ENCODE results near the gene RSPH10B2. TPM values are rescaled to one million over a fixed set of nuclear protein-coding genes. Genes with fewer than 3 reads are reported as not detected.
"Not testable (repeated sequence)": the region's sequence is repeated elsewhere in the genome, so short reads cannot be mapped to it uniquely, and the experiment has no call there.

RSPH10B2 gene
- polyA plus RNA-seq, 12 donors = 0.13 to 0.94 (median 0.38) TPM; not detected in 3

DNA sequence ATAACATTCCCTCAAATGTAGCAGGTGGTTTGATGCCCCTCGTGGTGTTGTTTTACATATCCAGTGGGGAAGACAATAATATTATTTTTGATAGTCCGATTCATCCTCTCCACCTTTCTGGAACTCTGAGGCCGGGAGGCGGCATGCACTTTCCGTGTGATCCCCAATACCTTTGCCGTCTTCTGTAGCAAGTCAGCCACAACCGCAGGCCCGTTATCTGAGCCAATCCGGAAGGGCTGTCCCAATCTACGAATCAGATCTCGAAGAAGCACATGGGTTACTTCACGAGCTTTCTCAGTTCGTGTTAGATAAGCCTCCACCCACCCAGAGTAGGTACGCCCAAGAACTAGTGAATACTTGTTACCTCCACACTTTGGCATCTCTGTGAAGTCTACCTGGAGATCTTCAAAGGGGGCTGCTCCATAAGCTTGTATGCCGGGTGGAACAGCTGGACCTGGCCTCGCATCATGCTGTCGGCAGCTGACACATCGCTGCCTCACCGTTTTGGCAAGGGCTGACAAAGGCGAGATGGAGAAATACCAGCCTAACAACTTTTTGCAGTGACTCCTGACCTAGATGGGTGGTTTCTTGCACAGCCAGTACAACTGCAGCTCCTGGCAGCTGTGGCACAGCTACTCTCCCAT, 88.5 kb downstream of the RSPH10B2 start:
- DNase-seq = not testable (repeated sequence)

DNA sequence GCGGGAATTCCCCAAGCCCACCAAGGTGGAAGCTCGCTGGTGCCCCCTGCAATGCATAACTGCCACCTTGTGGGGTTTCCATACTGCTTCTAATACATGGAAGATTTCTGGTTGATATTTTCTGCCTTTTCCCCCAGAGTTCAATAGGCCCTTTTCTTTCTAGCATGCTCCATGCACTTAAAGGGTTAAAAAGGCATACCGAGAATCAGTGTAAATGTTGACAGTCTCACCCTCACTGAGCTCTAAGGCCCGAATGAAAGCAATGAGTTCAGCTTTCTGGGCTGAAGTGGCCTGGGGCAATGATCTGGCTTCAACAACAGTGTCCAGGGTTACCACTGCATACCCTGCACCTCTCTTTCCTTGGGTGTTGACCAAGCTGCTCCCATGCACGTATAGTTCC, 89.2 kb downstream of the RSPH10B2 start:
- not testable (repeated sequence) for DNase-seq

DNA sequence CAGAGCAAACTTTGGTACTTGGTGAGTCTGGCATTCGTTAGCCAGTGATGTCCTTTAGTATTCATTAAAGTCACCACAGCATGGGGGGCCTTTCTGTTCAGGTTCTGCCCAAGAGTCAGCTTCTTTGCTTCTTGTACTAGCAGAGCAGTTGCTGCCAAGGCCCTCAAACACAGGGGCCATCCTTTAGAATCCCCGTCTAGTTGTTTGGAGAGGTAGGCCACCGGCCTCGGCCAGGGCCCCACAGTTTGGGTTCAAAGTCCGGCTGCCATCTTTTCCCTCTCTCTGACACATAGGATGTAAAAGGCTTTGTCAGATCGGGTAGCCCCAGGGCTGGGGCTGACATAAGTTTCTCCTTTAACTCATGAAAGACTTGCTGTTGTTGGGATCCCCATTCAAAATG, 89.8 kb downstream of the RSPH10B2 start:
- not testable (repeated sequence) for DNase-seq

DNA sequence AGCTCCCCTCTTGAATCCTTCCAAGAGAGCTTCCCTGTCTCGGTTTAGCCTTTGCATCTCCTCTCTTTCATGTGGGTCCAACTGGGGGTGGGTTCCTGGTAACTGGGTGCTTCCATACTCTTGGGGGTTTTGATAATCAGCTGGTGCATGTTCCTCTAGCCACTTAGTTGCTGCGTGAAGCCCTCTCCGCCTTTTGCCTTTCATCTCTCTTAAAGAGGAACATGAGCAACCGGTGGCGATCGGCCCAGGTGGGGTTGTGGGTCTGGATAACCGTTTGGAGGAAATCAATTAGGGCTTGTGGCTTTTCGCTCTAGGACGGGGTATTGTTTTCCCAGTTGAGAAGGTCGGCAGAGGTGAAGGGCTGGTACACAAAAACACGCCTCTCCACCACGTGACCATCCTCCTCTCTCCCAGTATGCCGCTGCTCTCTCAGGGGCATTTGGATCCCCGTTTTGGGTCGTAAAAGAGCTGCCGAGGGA, 92.1 kb downstream of the RSPH10B2 start:
- not testable (repeated sequence) for DNase-seq

DNA sequence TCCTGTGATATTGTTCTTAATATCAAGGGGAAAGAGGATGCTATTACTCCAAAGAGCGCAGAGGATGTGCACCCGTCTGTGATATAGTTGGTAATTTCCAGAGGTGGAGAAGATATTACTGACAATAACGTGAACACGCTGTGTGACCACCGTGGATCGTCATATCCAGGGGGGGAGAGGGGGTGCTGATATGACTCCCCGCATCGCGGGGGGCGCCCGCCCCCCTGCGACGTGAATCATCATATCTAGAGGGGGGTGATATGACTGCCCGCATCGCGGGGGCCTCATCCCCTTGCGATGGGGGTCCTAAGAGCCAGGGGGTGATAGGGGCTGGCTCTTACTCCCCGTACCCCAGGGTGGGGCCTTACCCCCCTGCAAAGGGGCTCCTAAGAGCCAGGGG, 93.8 kb downstream of the RSPH10B2 start:
- DNase-seq = not testable (repeated sequence)

Other genes with a start within 250 kb of the RSPH10B2 start
- under 1 TPM in 9 of 12 donors, not detected in 3; 0.07 to 0.57 (median 0.13) TPM for gene GRID2IP, start 202.6 kb upstream of the RSPH10B2 start, polyA plus RNA-seq (ENCODE audit: insufficient read length in 12 of 12)
- 10 to 100 TPM in 11 of 12 donors, not detected in 1; 21.4 to 57.2 (median 50.1) TPM for gene ZDHHC4, start 176.6 kb upstream of the RSPH10B2 start, polyA plus RNA-seq (ENCODE audit: insufficient read length in 12 of 12)
- gene INTS15, start 164.1 kb upstream of the RSPH10B2 start, polyA plus RNA-seq (ENCODE audit: insufficient read length in 12 of 12) = 10 to 100 TPM in 11 of 12 donors, not detected in 1; 15.3 to 33.3 (median 23.5) TPM
- 10 to 100 TPM in 11 of 12 donors, not detected in 1; 11.2 to 18.5 (median 14.0) TPM for gene ZNF853, start 138.5 kb upstream of the RSPH10B2 start, polyA plus RNA-seq (ENCODE audit: insufficient read length in 12 of 12)
- gene ZNF316, start 116.8 kb upstream of the RSPH10B2 start, polyA plus RNA-seq (ENCODE audit: insufficient read length in 12 of 12) = 10 to 100 TPM in 11 of 12 donors, not detected in 1; 18.6 to 34.2 (median 21.7) TPM
- 10 to 100 TPM in 11 of 12 donors, not detected in 1; 14.5 to 28.9 (median 24.0) TPM for gene ZNF12, start 47.2 kb upstream of the RSPH10B2 start, polyA plus RNA-seq (ENCODE audit: insufficient read length in 12 of 12)
- 10 to 100 TPM in 11 of 12 donors, not detected in 1; 32.6 to 83.4 (median 42.8) TPM for gene CCZ1B, start 72.2 kb downstream of the RSPH10B2 start, polyA plus RNA-seq (ENCODE audit: insufficient read length in 12 of 12)

Measured in muscle of arm (tissue), 12 donors.